Lower leg skin (tissue), 4 donors: Measurements from ENCODE around the gene ASIC4. TPM values are rescaled to one million over a fixed set of nuclear protein-coding genes. Genes with fewer than 3 reads are reported as not detected.

Experiments used
- DNase-seq, 2 donors: peaks; one replicate each; pipeline ENCODE4 v3.0.0-alpha.2; 2019; ENCODE audit warnings: low spot score in 2 of 2
- H3K4me3 ChIP-seq: fragments of 200-600 bp; sonication (generic); 2 replicates; pipeline ENCODE4 v1.5.1; 2017; ENCODE audit warnings: mild to moderate bottlenecking, low read depth; ENCODE audit not compliant: poor library complexity, severe bottlenecking
- CTCF ChIP-seq, 3 donors: fragments of 450-650 bp; IDR thresholded peaks; one replicate each; pipeline ENCODE4 v1.5.1; 2016; ENCODE audit warnings: antibody characterized with exemption in 3 of 3, mild to moderate bottlenecking in 3 of 3, moderate library complexity in 2 of 3
- POLR2A ChIP-seq, 2 donors: fragments of 450-650 bp; IDR thresholded peaks; one replicate each; pipeline ENCODE4 v1.6.1; 2016 to 2017; ENCODE audit warnings: antibody characterized with exemption in 2 of 2, mild to moderate bottlenecking in 1 of 2, moderate library complexity in 1 of 2
- WGBS, 2 donors: methylation state at CpG; one replicate each; pipeline ENCODE4 v1.1.5; 2018; 5-methylcytosine and 5-hydroxymethylcytosine counted together
- intact Hi-C: fragments of 100-400 bp; cut with DNase I; formaldehyde crosslinking; loops from one replicate; pipeline ENCODE4 v1.15.0; 2023; ENCODE audit warnings: low total_unique reads
- total RNA-seq, 4 donors: library from RNA; depleted of rRNA; stranded (reverse); fragments of >200 nt; gene quantifications; one replicate each; pipeline ENCODE4 v1.1.0, GENCODE V29; 2016

The ASIC4 gene
- total RNA-seq, 4 donors from 2014 or later, result 0.26 TPM; not detected in 3

GRCh38 chr2:219515874-219516629 lies 1.8 kb downstream of the ASIC4 start:
- H3K4me3 ChIP-seq, result no peak overlapping the region
- intact Hi-C loops, result no loop called here
- no peak for TF ChIP-seq POLR2A (IDR thresholded peaks at IDR 0.05)
- TF ChIP-seq CTCF (IDR thresholded peaks at IDR 0.05), result no peak
- DNase-seq, result no peak
- WGBS, 2 donors, result 65 to 73% methylated on average over 17 of the region's 17 CpGs

GRCh38 chr2:219516888-219517287 lies 2.6 kb downstream of the ASIC4 start:
- DNase-seq, result no peak
- intact Hi-C loops, result no loop called here
- WGBS, 2 donors, result 56 to 69% methylated on average over 7 of the region's 7 CpGs
- no peak overlapping the region for H3K4me3 ChIP-seq
- TF ChIP-seq CTCF (IDR thresholded peaks at IDR 0.05) (no peak), POLR2A (IDR thresholded peaks at IDR 0.05) (no peak)

- WGBS, 2 donors, result 59 to 63% methylated on average over 10 of the region's 10 CpGs
- DNase-seq, result no peak
- no peak overlapping the region for H3K4me3 ChIP-seq
- TF ChIP-seq CTCF (IDR thresholded peaks at IDR 0.05), result no peak
- no peak for TF ChIP-seq POLR2A (IDR thresholded peaks at IDR 0.05)
- intact Hi-C loops, result no loop called here
Measured at GRCh38 chr2:219517954-219518778, 3.9 kb downstream of the ASIC4 start.

- intact Hi-C loops, result no loop called here
- no peak for TF ChIP-seq POLR2A (IDR thresholded peaks at IDR 0.05)
- no peak for TF ChIP-seq CTCF (IDR thresholded peaks at IDR 0.05)
- no peak overlapping the region for H3K4me3 ChIP-seq
- WGBS, 2 donors, result 92 to 96% methylated on average over 9 of the region's 9 CpGs
- DNase-seq, result no peak
Measured at GRCh38 chr2:219519526-219519916, 5.2 kb downstream of the ASIC4 start.

GRCh38 chr2:219520079-219520478 lies 5.8 kb downstream of the ASIC4 start:
- 67 to 73% methylated on average over 8 of the region's 8 CpGs for WGBS, 2 donors
- no peak overlapping the region for H3K4me3 ChIP-seq
- no peak for DNase-seq
- TF ChIP-seq CTCF (IDR thresholded peaks at IDR 0.05) (no peak), POLR2A (IDR thresholded peaks at IDR 0.05) (no peak)
- intact Hi-C loops, result no loop called here
